ENCODE results near the gene FBLN2.

The FBLN2 gene

DNA sequence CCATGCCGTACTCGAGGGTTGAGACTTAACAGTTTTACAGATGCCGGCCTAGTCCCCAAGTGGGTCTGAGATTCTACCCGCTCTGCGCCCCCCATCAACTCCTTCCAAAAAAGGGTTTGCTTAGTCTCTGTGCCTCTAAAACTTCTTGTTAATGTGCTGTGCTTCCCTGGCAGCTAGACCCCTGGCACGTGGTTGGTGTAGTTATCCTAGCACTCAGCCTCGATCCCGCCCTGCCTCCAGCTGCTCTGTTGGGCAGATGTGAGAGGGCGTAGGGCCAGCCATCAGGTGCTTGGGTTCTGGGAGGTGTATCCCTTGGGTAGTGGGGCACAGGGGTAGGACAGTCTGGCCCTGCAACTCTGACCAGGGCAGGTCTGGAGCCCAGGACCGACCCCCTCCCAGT, 79.5 kb downstream of the FBLN2 start:
- no peak overlapping the region for H3K27ac ChIP-seq
- TF ChIP-seq ZFX (IDR thresholded peaks at IDR 0.05; ENCODE audit: borderline replicate concordance), result no peak
- TF ChIP-seq, protein P1, sequence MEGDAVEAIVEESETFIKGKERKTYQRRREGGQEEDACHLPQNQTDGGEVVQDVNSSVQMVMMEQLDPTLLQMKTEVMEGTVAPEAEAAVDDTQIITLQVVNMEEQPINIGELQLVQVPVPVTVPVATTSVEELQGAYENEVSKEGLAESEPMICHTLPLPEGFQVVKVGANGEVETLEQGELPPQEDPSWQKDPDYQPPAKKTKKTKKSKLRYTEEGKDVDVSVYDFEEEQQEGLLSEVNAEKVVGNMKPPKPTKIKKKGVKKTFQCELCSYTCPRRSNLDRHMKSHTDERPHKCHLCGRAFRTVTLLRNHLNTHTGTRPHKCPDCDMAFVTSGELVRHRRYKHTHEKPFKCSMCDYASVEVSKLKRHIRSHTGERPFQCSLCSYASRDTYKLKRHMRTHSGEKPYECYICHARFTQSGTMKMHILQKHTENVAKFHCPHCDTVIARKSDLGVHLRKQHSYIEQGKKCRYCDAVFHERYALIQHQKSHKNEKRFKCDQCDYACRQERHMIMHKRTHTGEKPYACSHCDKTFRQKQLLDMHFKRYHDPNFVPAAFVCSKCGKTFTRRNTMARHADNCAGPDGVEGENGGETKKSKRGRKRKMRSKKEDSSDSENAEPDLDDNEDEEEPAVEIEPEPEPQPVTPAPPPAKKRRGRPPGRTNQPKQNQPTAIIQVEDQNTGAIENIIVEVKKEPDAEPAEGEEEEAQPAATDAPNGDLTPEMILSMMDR (IDR thresholded peaks at IDR 0.05), result no peak

- TF ChIP-seq, protein P1 (IDR thresholded peaks at IDR 0.05), result no peak
- no peak for TF ChIP-seq ZFX (IDR thresholded peaks at IDR 0.05; ENCODE audit: borderline replicate concordance)
- no peak overlapping the region for H3K27ac ChIP-seq
These were observed 80.1 kb downstream of the FBLN2 start for GRCh38 chr3:13628841-13629551.

DNA sequence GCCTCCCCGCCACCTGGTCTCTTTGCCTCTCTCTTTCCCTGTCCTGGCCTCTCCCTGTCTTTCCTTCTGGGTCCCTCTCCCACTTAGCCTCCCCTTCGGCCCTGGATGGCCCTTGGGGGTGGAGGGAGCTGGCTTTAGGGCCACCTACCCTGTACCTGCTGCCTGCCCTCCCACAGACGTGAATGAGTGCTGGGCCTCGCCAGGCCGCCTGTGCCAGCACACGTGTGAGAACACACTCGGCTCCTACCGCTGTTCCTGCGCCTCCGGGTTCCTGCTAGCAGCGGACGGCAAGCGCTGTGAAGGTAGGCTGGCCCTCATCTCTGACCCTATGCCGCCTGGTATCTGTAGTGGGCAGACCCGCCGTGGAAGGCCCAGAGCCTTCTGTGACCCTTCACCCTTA, 80.7 kb downstream of the FBLN2 start:
- TF ChIP-seq, protein P1 (IDR thresholded peaks at IDR 0.05), result no peak
- TF ChIP-seq ZFX (IDR thresholded peaks at IDR 0.05; ENCODE audit: borderline replicate concordance), result no peak
- H3K27ac ChIP-seq, result no peak overlapping the region

- TF ChIP-seq, protein P1 (IDR thresholded peaks at IDR 0.05), result no peak
- TF ChIP-seq ZFX (IDR thresholded peaks at IDR 0.05; ENCODE audit: borderline replicate concordance), result no peak
- H3K27ac ChIP-seq, result no peak overlapping the region
These were observed 82.3 kb downstream of the FBLN2 start for GRCh38 chr3:13631256-13631655.

DNA sequence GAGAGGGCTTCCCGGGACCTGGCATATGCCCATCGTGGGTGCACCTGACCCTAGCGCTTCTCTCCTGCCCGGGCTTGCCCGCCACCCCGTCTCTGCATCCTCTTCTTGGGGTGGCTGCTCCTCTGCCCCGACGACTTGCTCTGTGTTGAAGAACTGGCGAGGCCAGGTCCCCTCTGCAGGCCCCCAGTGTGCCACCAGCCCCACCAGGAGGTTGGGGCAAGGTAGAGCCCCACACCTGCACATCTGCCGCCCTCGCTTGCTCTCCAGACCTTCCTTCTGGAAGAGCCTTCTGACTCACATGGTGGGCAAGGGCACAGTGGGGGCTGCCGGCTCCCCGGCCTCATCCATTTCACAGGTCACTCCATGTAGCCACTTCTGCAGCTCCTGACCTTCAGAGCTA, 84.3 kb downstream of the FBLN2 start:
- TF ChIP-seq, protein P1 (IDR thresholded peaks at IDR 0.05), result no peak
- TF ChIP-seq ZFX (IDR thresholded peaks at IDR 0.05; ENCODE audit: borderline replicate concordance), result no peak

GRCh38 chr3:13634151-13634550, 85.2 kb downstream of the FBLN2 start:
- no peak overlapping the region for H3K27ac ChIP-seq

More for the DNA sequence above, 84.3 kb downstream of the FBLN2 start:
- no peak overlapping the region for H3K27ac ChIP-seq

GRCh38 chr3:13634615-13635014, 85.7 kb downstream of the FBLN2 start:
- TF ChIP-seq ZFX (IDR thresholded peaks at IDR 0.05; ENCODE audit: borderline replicate concordance), result no peak
- TF ChIP-seq, protein P1 (IDR thresholded peaks at IDR 0.05), result no peak
- H3K27ac ChIP-seq, result no peak overlapping the region

More at GRCh38 chr3:13634151-13634550, 85.2 kb downstream of the FBLN2 start:
- TF ChIP-seq ZFX (IDR thresholded peaks at IDR 0.05; ENCODE audit: borderline replicate concordance), result no peak
- TF ChIP-seq, protein P1 (IDR thresholded peaks at IDR 0.05), result no peak

All from 22Rv1 (cell line).